Parathyroid adenoma (tissue), 2 donors: Measurements from ENCODE around the gene PKNOX2.

ENCODE experiments used
- H2AFZ ChIP-seq: fragments of 300-600 bp; sonication (generic); one replicate; pipeline ENCODE4 v1.7.0; 2017; ENCODE audit warnings: antibody characterized with exemption, mild to moderate bottlenecking
- H3K27ac ChIP-seq: fragments of 300-600 bp; sonication (generic); one replicate; pipeline ENCODE4 v1.7.0; 2017
- H3K27me3 ChIP-seq: fragments of 300-600 bp; sonication (generic); one replicate; pipeline ENCODE4 v1.7.0; 2017; ENCODE audit warnings: low read length; ENCODE audit not compliant: control insufficient read depth, insufficient read depth
- H3K36me3 ChIP-seq: fragments of 300-600 bp; sonication (generic); one replicate; pipeline ENCODE4 v1.7.0; 2017; ENCODE audit warnings: low read length; ENCODE audit not compliant: control insufficient read depth, insufficient read depth
- H3K4me1 ChIP-seq: fragments of 300-600 bp; sonication (generic); one replicate; pipeline ENCODE4 v1.7.0; 2017; ENCODE audit warnings: control low read depth
- H3K4me2 ChIP-seq: fragments of 300-600 bp; sonication (generic); one replicate; pipeline ENCODE4 v1.7.0; 2017; ENCODE audit warnings: low read length
- H3K4me3 ChIP-seq: fragments of 300-600 bp; sonication (generic); one replicate; pipeline ENCODE4 v1.7.0; 2017; ENCODE audit warnings: low read depth, low read length
- H3K79me2 ChIP-seq: fragments of 300-600 bp; sonication (generic); one replicate; pipeline ENCODE4 v1.7.0; 2017; ENCODE audit warnings: control low read depth
- H3K9ac ChIP-seq: fragments of 300-600 bp; sonication (generic); one replicate; pipeline ENCODE4 v1.7.0; 2017; ENCODE audit warnings: mild to moderate bottlenecking
- H3K9me3 ChIP-seq: fragments of 300-600 bp; sonication (generic); one replicate; pipeline ENCODE4 v1.7.0; 2017; ENCODE audit warnings: low read length; ENCODE audit not compliant: control insufficient read depth
- CTCF ChIP-seq: fragments of 300-600 bp; sonication (generic); IDR thresholded peaks from one replicate; pipeline ENCODE4 v1.7.0; 2017; ENCODE audit warnings: antibody characterized with exemption, mild to moderate bottlenecking
- donor health status: primary hyperparathyroidism.

Gene PKNOX2

GRCh38 chr11:125370561-125371389, 206.2 kb downstream of the PKNOX2 start:
- Histone ChIP-seq H3K27me3 (no peaks in the 10 kb centered on the region), H2AFZ (no peak overlapping the region), H3K9ac (no peak overlapping the region), H3K4me1 (no peaks in the 10 kb centered on the region), H3K4me2 (no peak overlapping the region), H3K4me3 (no peak overlapping the region), H3K79me2 (no peaks in the 10 kb centered on the region), H3K36me3 (no peaks in the 10 kb centered on the region), H3K27ac (no peak overlapping the region), H3K9me3 (no peaks in the 10 kb centered on the region)
- TF ChIP-seq CTCF = no peak

GRCh38 chr11:125371431-125371935, 206.9 kb downstream of the PKNOX2 start:
- no peaks in the 10 kb centered on the region for H3K36me3 ChIP-seq
- H3K4me1 ChIP-seq = no peaks in the 10 kb centered on the region
- H3K9me3 ChIP-seq = no peaks in the 10 kb centered on the region
- no peaks in the 10 kb centered on the region for H3K27me3 ChIP-seq
- no peak overlapping the region for H3K27ac ChIP-seq
- H3K4me2 ChIP-seq = no peak overlapping the region
- H2AFZ ChIP-seq = no peak overlapping the region
- H3K9ac ChIP-seq = no peak overlapping the region
- H3K79me2 ChIP-seq = no peaks in the 10 kb centered on the region
- TF ChIP-seq CTCF = no peak
- no peak overlapping the region for H3K4me3 ChIP-seq

- Histone ChIP-seq H3K27ac (no peak overlapping the region), H3K4me3 (no peak overlapping the region), H3K9me3 (no peaks in the 10 kb centered on the region), H3K79me2 (no peaks in the 10 kb centered on the region), H3K4me2 (no peak overlapping the region), H3K27me3 (no peaks in the 10 kb centered on the region), H2AFZ (no peak overlapping the region), H3K36me3 (no peaks in the 10 kb centered on the region), H3K4me1 (no peaks in the 10 kb centered on the region), H3K9ac (no peak overlapping the region)
- no peak for TF ChIP-seq CTCF
Measured at GRCh38 chr11:125372088-125372487, 207.5 kb downstream of the PKNOX2 start.

GRCh38 chr11:125372911-125373310, 208.4 kb downstream of the PKNOX2 start:
- H3K27me3 ChIP-seq = no peaks in the 10 kb centered on the region
- TF ChIP-seq CTCF = no peak
- H3K4me3 ChIP-seq = no peak overlapping the region
- H3K36me3 ChIP-seq = no peaks in the 10 kb centered on the region
- no peak overlapping the region for H3K4me2 ChIP-seq
- H3K27ac ChIP-seq = no peak overlapping the region
- H3K9ac ChIP-seq = no peak overlapping the region
- no peak overlapping the region for H2AFZ ChIP-seq
- no peaks in the 10 kb centered on the region for H3K4me1 ChIP-seq
- no peaks in the 10 kb centered on the region for H3K9me3 ChIP-seq
- H3K79me2 ChIP-seq = no peaks in the 10 kb centered on the region
